CD4-positive, alpha-beta T cell (primary cell): Measurements from ENCODE around the gene LRR1. TPM values are rescaled to one million over a fixed set of nuclear protein-coding genes. Genes with fewer than 3 reads are reported as not detected.
"Not testable (repeated sequence)": the region's sequence is repeated elsewhere in the genome, so short reads cannot be mapped to it uniquely, and the experiment has no call there.

ENCODE experiments used
- ATAC-seq: fragments of 200-7000 bp; cut with Tn5 transposase; one replicate; pipeline ENCODE4 v1.10.0; 2022; ENCODE audit warnings: mild to moderate bottlenecking; ENCODE audit not compliant: poor library complexity
- CTCF ChIA-PET: fragments of 350-600 bp; sonication (Branson Sonifier 250); formaldehyde crosslinking; loops from one replicate; lab custom pipeline; 2021; ENCODE audit warnings: antibody characterized with exemption, inconsistent platforms; lab: Charles Lee
- POLR2A ChIA-PET: fragments of 350-600 bp; sonication (Branson Sonifier 250); formaldehyde crosslinking; loops from one replicate; lab custom pipeline; 2021; ENCODE audit warnings: antibody characterized with exemption, inconsistent platforms; lab: Charles Lee
- DNase-seq, 14 experiments: peaks; one replicate each; pipeline ENCODE4 v3.0.0-alpha.2; 2013 to 2020; ENCODE audit warnings: mixed read lengths in 2 of 14
- H3K27ac ChIP-seq, 2 donors: one replicate each; pipeline versions ENCODE4 v1.5.1 to v1.7.0; 2013; ENCODE audit warnings: low read length in 2 of 2, low read depth in 1 of 2, mild to moderate bottlenecking in 1 of 2
- H3K27me3 ChIP-seq, 2 experiments: 1 replicate in 1 of 2; 2 replicates in 1 of 2; pipeline versions ENCODE4 v1.6.1 to v1.7.0; 2013; ENCODE audit warnings: low read length in 2 of 2, control low read depth in 1 of 2, mild to moderate bottlenecking in 1 of 2, moderate library complexity in 1 of 2; ENCODE audit not compliant: insufficient read depth in 2 of 2, control insufficient read depth in 1 of 2
- H3K36me3 ChIP-seq: one replicate; pipeline ENCODE4 v1.6.1; 2013; ENCODE audit warnings: low read length, control low read depth; ENCODE audit not compliant: insufficient read depth
- H3K4me1 ChIP-seq: one replicate; pipeline ENCODE4 v1.6.1; 2013; ENCODE audit warnings: low read length, control low read depth; ENCODE audit not compliant: insufficient read depth
- H3K4me3 ChIP-seq: one replicate; pipeline ENCODE4 v1.5.1; 2013; ENCODE audit warnings: mild to moderate bottlenecking, low read length, moderate library complexity
- H3K9me3 ChIP-seq, 2 experiments: 1 replicate in 1 of 2; 2 replicates in 1 of 2; pipeline versions ENCODE4 v1.6.1 to v1.7.0; 2013; ENCODE audit warnings: low read length in 2 of 2, mild to moderate bottlenecking in 2 of 2, control low read depth in 1 of 2, moderate library complexity in 1 of 2; ENCODE audit not compliant: control insufficient read depth in 1 of 2, insufficient read depth in 1 of 2
- H3K27ac Mint-ChIP-seq: one replicate; pipeline ENCODE4 v1.8.0; 2020; ENCODE audit warnings: mixed read lengths
- H3K27me3 Mint-ChIP-seq: one replicate; pipeline ENCODE4 v1.8.0; 2021; ENCODE audit warnings: mixed read lengths
- H3K36me3 Mint-ChIP-seq: one replicate; pipeline ENCODE4 v1.8.0; 2021; ENCODE audit warnings: low read depth, mixed read lengths
- H3K4me1 Mint-ChIP-seq: one replicate; pipeline ENCODE4 v1.8.0; 2021; ENCODE audit warnings: low read depth, mixed read lengths
- H3K4me3 Mint-ChIP-seq: one replicate; pipeline ENCODE4 v1.8.0; 2020; ENCODE audit warnings: mild to moderate bottlenecking, mixed read lengths
- H3K9me3 Mint-ChIP-seq: one replicate; pipeline ENCODE4 v1.8.0; 2020; ENCODE audit warnings: mixed read lengths
- CTCF ChIP-seq: fragments of 200-600 bp; IDR thresholded peaks from one replicate; pipeline ENCODE4 v1.8.0; 2022; ENCODE audit warnings: antibody characterized with exemption, mild to moderate bottlenecking
- intact Hi-C, 2 experiments: fragments of 100-400 bp; cut with DNase I in 1 of 2; cut with micrococcal nuclease in 1 of 2; formaldehyde crosslinking; loops; one replicate each; pipeline versions ENCODE4 v1.15.1 to v1.9.0; 2023 to 2025; cut with DNase I, micrococcal nuclease
- total RNA-seq, 174 experiments: library from RNA in 2 of 174; stranded (reverse) in 2 of 174; gene quantifications; one replicate each; pipeline ENCODE4 v1.2.3 and lab custom pipeline; 2021 to 2026

LRR1 gene
- total RNA-seq, 2 experiments from 2014 or later = 3.2 to 5.8 TPM

GRCh38 chr14:49583629-49584028, 15.1 kb upstream of the LRR1 start:
- ChIA-PET POLR2A (interaction anchor here (0.7 to 6.3 kb wide), 5 partner anchors 10 to 184 kb away, joined by 3 to 81 read pairs (median 3); partner anchors contain the start of genes DNAAF2, KLHDC2, MGAT2 and POLE2), CTCF (no interaction called here)
- Mint-ChIP-seq H3K27ac (peak overlapping the region; percentile 99), H3K27me3 (peaks cover 10% of the 10 kb centered on the region), H3K9me3 (no peaks in the 10 kb centered on the region), H3K4me1 (peaks cover 72% of the 10 kb centered on the region), H3K4me3 (peak overlapping the region; percentile 90), H3K36me3 (peaks cover 75% of the 10 kb centered on the region)
- Histone ChIP-seq H3K9me3 (no peaks in the 10 kb centered on the region), H3K4me1 (peaks cover 38% of the 10 kb centered on the region), H3K27me3 (no peaks in the 10 kb centered on the region), H3K36me3 (peaks cover 38% of the 10 kb centered on the region), H3K4me3 (peak overlapping the region; percentile 89), H3K27ac (no peak overlapping the region)
- intact Hi-C loops = loop anchor here in 1 of 2 experiments (2.0 to 10.0 kb wide), 2 partner anchors 35 to 731 kb away; partner anchors contain the start of genes DMAC2L and L2HGDH
- ATAC-seq = no peak
- no peak for DNase-seq
- no peak for TF ChIP-seq CTCF

DNA sequence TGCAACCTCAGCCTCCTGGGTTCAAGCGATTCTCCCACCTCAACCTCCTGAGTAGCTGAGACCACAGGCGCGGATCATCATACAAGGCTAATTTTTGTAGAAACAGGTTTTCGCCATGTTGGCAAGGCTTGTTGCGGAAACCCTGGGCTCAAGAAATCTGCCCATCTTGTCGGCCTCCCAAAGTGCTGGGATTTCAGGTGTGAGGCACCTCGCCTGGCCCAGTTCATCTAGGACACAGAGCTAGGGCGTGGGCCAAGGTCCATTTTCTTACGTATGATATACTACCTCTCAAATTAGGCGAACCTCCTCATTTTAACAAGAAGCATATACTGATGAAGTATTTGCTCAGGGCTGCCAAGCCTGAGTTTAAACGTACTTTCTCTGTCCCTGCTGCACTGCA, 14.7 kb upstream of the LRR1 start:
- TF ChIP-seq CTCF = no peak
- no peaks in the 10 kb centered on the region for H3K9me3 ChIP-seq
- ATAC-seq (no peak), DNase-seq (peak in 1 of 14 experiments; percentile 20)
- peaks cover 75% of the 10 kb centered on the region for H3K36me3 Mint-ChIP-seq
- H3K36me3 ChIP-seq = peaks cover 38% of the 10 kb centered on the region
- no peaks in the 10 kb centered on the region for H3K27me3 ChIP-seq
- no peaks in the 10 kb centered on the region for H3K9me3 Mint-ChIP-seq
- intact Hi-C loops = loop anchor here in 1 of 2 experiments (2.0 to 10.0 kb wide), 2 partner anchors 35 to 731 kb away; partner anchors contain the start of genes DMAC2L and L2HGDH
- ChIA-PET CTCF (interaction anchor here (1.7 to 5.0 kb wide), 2 partner anchors 49 to 122 kb away, joined by 6 to 48 read pairs; partner anchors contain the start of gene DNAAF2), POLR2A (interaction anchor here (3.8 to 6.3 kb wide), 4 partner anchors 14 to 184 kb away, joined by 65 to 180 read pairs (median 111); partner anchors contain the start of genes DNAAF2, KLHDC2, LRR1 and MGAT2)
- H3K27ac ChIP-seq = peak overlapping the region in 1 of 2 donors; percentile 29
- H3K27me3 Mint-ChIP-seq = peaks cover 10% of the 10 kb centered on the region
- peak overlapping the region; percentile 90 for H3K4me3 Mint-ChIP-seq
- peak overlapping the region; percentile 99 for H3K27ac Mint-ChIP-seq
- H3K4me3 ChIP-seq = peak overlapping the region; percentile 89
- H3K4me1 ChIP-seq = peaks cover 38% of the 10 kb centered on the region
- peaks cover 68% of the 10 kb centered on the region for H3K4me1 Mint-ChIP-seq

GRCh38 chr14:49584981-49585640, 13.6 kb upstream of the LRR1 start:
- Mint-ChIP-seq H3K36me3 (peaks cover 65% of the 10 kb centered on the region), H3K27me3 (peaks cover 10% of the 10 kb centered on the region), H3K4me1 (peaks cover 57% of the 10 kb centered on the region), H3K4me3 (peak overlapping the region; percentile 90), H3K27ac (peak overlapping the region; percentile 99)
- H3K9me3 Mint-ChIP-seq, ATAC-seq, H3K9me3 ChIP-seq, H3K27me3 ChIP-seq: not testable (repeated sequence)
- CTCF ChIA-PET = interaction anchor here (0.6 to 5.0 kb wide), 4 partner anchors 35 to 196 kb away, joined by 4 to 48 read pairs (median 6); partner anchors contain the start of genes DNAAF2, MGAT2 and RPL36AL
- DNase-seq = peak in 3 of 14 experiments; percentile 22 to 43 (median 33)
- Histone ChIP-seq H3K4me3 (peak overlapping the region; percentile 89), H3K36me3 (peaks cover 34% of the 10 kb centered on the region), H3K27ac (peak overlapping the region; percentile 93 to 95), H3K4me1 (peaks cover 38% of the 10 kb centered on the region)
- POLR2A ChIA-PET = interaction anchor here (0.6 to 6.3 kb wide), 16 partner anchors 13 to 658 kb away, joined by 3 to 180 read pairs (median 16); partner anchors contain the start of genes DNAAF2, KLHDC1, KLHDC2 and LRR1
- intact Hi-C loops = loop anchor here in 1 of 2 experiments (2.0 to 10.0 kb wide), 4 partner anchors 34 to 730 kb away; partner anchors contain the start of genes DMAC2L, KLHDC1 and L2HGDH
